ENCODE measurements around the gene GPS1.
"Not testable (repeated sequence)": the region's sequence is repeated elsewhere in the genome, so short reads cannot be mapped to it uniquely, and the experiment has no call there.

Gene GPS1

GRCh38 chr17:82029990-82030469 is 21.7 kb upstream of the GPS1 start:
- no peak for DNase-seq

- peak; percentile 76 for DNase-seq
Measured at GRCh38 chr17:82030470-82031302, 21.0 kb upstream of the GPS1 start.

- DNase-seq, result no peak
Measured at GRCh38 chr17:82031303-82031884, 20.3 kb upstream of the GPS1 start, which contains the start of gene RAC3. TSS of gene RAC3 (plus strand) at chr17:82031678. CDS start at chr17:82031762, 84 bp downstream.

- DNase-seq, result peak in 1 of 2 experiments; percentile 46
Measured at GRCh38 chr17:82031885-82032627, 19.6 kb upstream of the GPS1 start.

GRCh38 chr17:82033359-82034085 is 18.2 kb upstream of the GPS1 start:
- DNase-seq, result no peak

GRCh38 chr17:82034371-82035011 is 17.2 kb upstream of the GPS1 start:
- no peak for DNase-seq

- no peak for DNase-seq
Measured at GRCh38 chr17:82035488-82035887, 16.2 kb upstream of the GPS1 start.

GRCh38 chr17:82035956-82036633 is 15.6 kb upstream of the GPS1 start:
- no peak for DNase-seq

- no peak for DNase-seq
Measured at GRCh38 chr17:82036634-82037091, 15.0 kb upstream of the GPS1 start.

- peak; percentile 89 to 92 for DNase-seq
Measured at GRCh38 chr17:82037092-82037888, 14.4 kb upstream of the GPS1 start, which contains the start of gene DCXR. TSS of gene DCXR (minus strand) at chr17:82037697. CDS start at chr17:82037682, 15 bp downstream.

- no peak for DNase-seq
Measured at GRCh38 chr17:82037889-82038195, 13.9 kb upstream of the GPS1 start.

GRCh38 chr17:82038796-82039409 is 12.8 kb upstream of the GPS1 start:
- not testable (repeated sequence) for DNase-seq

GRCh38 chr17:82039695-82040299 is 11.9 kb upstream of the GPS1 start:
- DNase-seq, result no peak

GRCh38 chr17:82041144-82041814 is 10.4 kb upstream of the GPS1 start:
- no peak for DNase-seq

- no peak for DNase-seq
Measured at GRCh38 chr17:82042649-82043048, 9.0 kb upstream of the GPS1 start.

- no peak for DNase-seq
Measured at GRCh38 chr17:82043507-82043906, 8.2 kb upstream of the GPS1 start.

GRCh38 chr17:82045936-82046484 is 5.7 kb upstream of the GPS1 start:
- no peak for DNase-seq

- no peak for DNase-seq
Measured at GRCh38 chr17:82046903-82047302, 4.8 kb upstream of the GPS1 start.

GRCh38 chr17:82047379-82047778 is 4.3 kb upstream of the GPS1 start:
- peak in 1 of 2 experiments; percentile 26 for DNase-seq

Measured in stimulated activated CD4-positive, alpha-beta T cell treated with anti-CD3 and anti-CD28 coated beads, Interleukin-4, amount 100 ng/mL, for 4 hours (primary cell).